Measurements from ENCODE around the gene GLIS1. TPM values are rescaled to one million over a fixed set of nuclear protein-coding genes. Genes with fewer than 3 reads are reported as not detected.

GLIS1 gene
- polyA plus RNA-seq, 3 donors = not detected

- H3K4me1 ChIP-seq (ENCODE audit: control insufficient read depth in 1 of 2, insufficient read depth in 2 of 2, low read length in 2 of 2) = no peaks in the 10 kb centered on the region
These were observed 165.0 kb downstream of the GLIS1 start for GRCh38 chr1:53573931-53574330.

GRCh38 chr1:53573522-53573921 is 165.4 kb downstream of the GLIS1 start:
- Histone ChIP-seq H3K27me3 (ENCODE audit: control insufficient read depth in 2 of 2, insufficient read depth in 2 of 2, low read length in 2 of 2) (no peaks in the 10 kb centered on the region), H3K4me1 (ENCODE audit: control insufficient read depth in 1 of 2, insufficient read depth in 2 of 2, low read length in 2 of 2) (no peaks in the 10 kb centered on the region), H3K27ac (ENCODE audit: low read depth in 1 of 2, low read length in 2 of 2) (no peak overlapping the region), H3K9ac (ENCODE audit: insufficient read depth, low read length, poor library complexity, severe bottlenecking) (no peak overlapping the region), H3K4me2 (replicated peaks; ENCODE audit: extremely low read depth, low read length, poor library complexity, severe bottlenecking) (no peak overlapping the region), H2AFZ (ENCODE audit: insufficient read depth, low read depth, low read length, poor library complexity, severe bottlenecking) (no peak overlapping the region), H3K4me3 (replicated peaks in 1 of 3; ENCODE audit: low read depth in 2 of 3, low read length in 3 of 3) (no peak overlapping the region), H3K79me2 (ENCODE audit: insufficient read depth, low read length) (no peaks in the 10 kb centered on the region), H3K9me3 (replicated peaks in 1 of 2; ENCODE audit: control insufficient read depth in 1 of 2, insufficient read depth in 1 of 2, low read length in 2 of 2) (no peaks in the 10 kb centered on the region), H3K36me3 (replicated peaks in 1 of 2; ENCODE audit: control insufficient read depth in 1 of 2, insufficient read depth in 2 of 2, low read length in 2 of 2) (no peaks in the 10 kb centered on the region), H4K20me1 (ENCODE audit: insufficient read depth, low read length) (no peaks in the 10 kb centered on the region)
- no peak for DNase-seq
- 94% methylated on average over 8 of the region's 8 CpGs for WGBS (ENCODE audit: insufficient coverage)
- Mint-ChIP-seq H3K27ac (no peak overlapping the region), H3K9me3 (no peaks in the 10 kb centered on the region), H3K36me3 (no peaks in the 10 kb centered on the region), H3K4me3 (no peak overlapping the region), H3K27me3 (ENCODE audit: low read depth in 3 of 3) (peaks cover 0 to 1% (median 0%) of the 10 kb centered on the region in 3 donors), H3K4me1 (no peaks in the 10 kb centered on the region)
- intact Hi-C loops (cut with micrococcal nuclease) = no loop called here
- TF ChIP-seq CTCF (IDR thresholded peaks at IDR 0.05) = no peak

More at GRCh38 chr1:53573931-53574330, 165.0 kb downstream of the GLIS1 start:
- no peak overlapping the region for H3K27ac ChIP-seq (ENCODE audit: low read depth in 1 of 2, low read length in 2 of 2)
- H3K27me3 ChIP-seq (ENCODE audit: control insufficient read depth in 2 of 2, insufficient read depth in 2 of 2, low read length in 2 of 2) = no peaks in the 10 kb centered on the region
- no peaks in the 10 kb centered on the region for H3K9me3 ChIP-seq (replicated peaks in 1 of 2; ENCODE audit: control insufficient read depth in 1 of 2, insufficient read depth in 1 of 2, low read length in 2 of 2)
- Mint-ChIP-seq H3K4me1 (no peaks in the 10 kb centered on the region), H3K27ac (no peak overlapping the region), H3K4me3 (no peak overlapping the region), H3K9me3 (no peaks in the 10 kb centered on the region), H3K36me3 (no peaks in the 10 kb centered on the region), H3K27me3 (ENCODE audit: low read depth in 3 of 3) (peaks cover 0 to 1% (median 0%) of the 10 kb centered on the region in 3 donors)
- H3K4me2 ChIP-seq (replicated peaks; ENCODE audit: extremely low read depth, low read length, poor library complexity, severe bottlenecking) = no peak overlapping the region
- no peaks in the 10 kb centered on the region for H3K36me3 ChIP-seq (replicated peaks in 1 of 2; ENCODE audit: control insufficient read depth in 1 of 2, insufficient read depth in 2 of 2, low read length in 2 of 2)
- no peak overlapping the region for H3K9ac ChIP-seq (ENCODE audit: insufficient read depth, low read length, poor library complexity, severe bottlenecking)
- no peak overlapping the region for H3K4me3 ChIP-seq (replicated peaks in 1 of 3; ENCODE audit: low read depth in 2 of 3, low read length in 3 of 3)
- intact Hi-C loops (cut with micrococcal nuclease) = no loop called here
- no peak for DNase-seq
- H3K79me2 ChIP-seq (ENCODE audit: insufficient read depth, low read length) = no peaks in the 10 kb centered on the region
- 94% methylated on average over 4 of the region's 4 CpGs for WGBS (ENCODE audit: insufficient coverage)
- no peaks in the 10 kb centered on the region for H4K20me1 ChIP-seq (ENCODE audit: insufficient read depth, low read length)
- TF ChIP-seq CTCF (IDR thresholded peaks at IDR 0.05) = no peak
- no peak overlapping the region for H2AFZ ChIP-seq (ENCODE audit: insufficient read depth, low read depth, low read length, poor library complexity, severe bottlenecking)
